ENCODE results near the gene C19orf67. TPM values are rescaled to one million over a fixed set of nuclear protein-coding genes. Genes with fewer than 3 reads are reported as not detected.
A peak's percentile ranks its signal among the peaks of the same experiment; 100 is the strongest.
"Not testable (repeated sequence)": the region's sequence is repeated elsewhere in the genome, so short reads cannot be mapped to it uniquely, and the experiment has no call there.

The C19orf67 gene
- total RNA-seq, 1 experiment from 2014 or later, result not detected

DNA sequence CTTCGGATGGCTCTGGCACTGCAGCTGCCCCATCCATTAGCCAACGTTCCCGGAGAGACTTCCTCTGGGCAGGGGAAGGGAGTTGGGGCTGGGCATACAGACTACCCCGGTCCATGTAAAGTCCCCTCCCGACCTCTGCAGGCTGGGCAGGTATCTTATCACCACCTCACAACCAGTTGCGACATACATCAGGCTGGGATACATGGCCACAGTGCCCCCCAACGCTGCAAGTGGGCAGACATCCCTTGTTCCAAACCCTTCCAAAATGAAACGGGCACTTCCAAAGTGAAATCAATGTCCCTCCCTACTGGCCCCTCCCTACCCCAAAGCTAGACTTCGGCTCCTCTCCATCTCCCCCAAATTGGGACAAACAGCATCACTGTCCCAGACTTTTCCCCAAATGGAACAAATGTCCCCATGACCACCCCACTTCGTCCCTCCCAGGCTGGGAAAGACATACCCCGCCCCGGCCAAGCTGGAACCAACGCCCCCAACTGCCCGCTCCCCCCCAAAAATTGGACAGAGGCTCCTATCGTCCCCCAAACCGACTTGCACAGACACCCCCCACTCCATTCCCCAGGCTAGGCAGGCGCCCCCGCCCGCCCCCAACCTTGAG lies 28.7 kb downstream of the C19orf67 start:
- no peak for DNase-seq (ENCODE audit: low read depth)

DNA sequence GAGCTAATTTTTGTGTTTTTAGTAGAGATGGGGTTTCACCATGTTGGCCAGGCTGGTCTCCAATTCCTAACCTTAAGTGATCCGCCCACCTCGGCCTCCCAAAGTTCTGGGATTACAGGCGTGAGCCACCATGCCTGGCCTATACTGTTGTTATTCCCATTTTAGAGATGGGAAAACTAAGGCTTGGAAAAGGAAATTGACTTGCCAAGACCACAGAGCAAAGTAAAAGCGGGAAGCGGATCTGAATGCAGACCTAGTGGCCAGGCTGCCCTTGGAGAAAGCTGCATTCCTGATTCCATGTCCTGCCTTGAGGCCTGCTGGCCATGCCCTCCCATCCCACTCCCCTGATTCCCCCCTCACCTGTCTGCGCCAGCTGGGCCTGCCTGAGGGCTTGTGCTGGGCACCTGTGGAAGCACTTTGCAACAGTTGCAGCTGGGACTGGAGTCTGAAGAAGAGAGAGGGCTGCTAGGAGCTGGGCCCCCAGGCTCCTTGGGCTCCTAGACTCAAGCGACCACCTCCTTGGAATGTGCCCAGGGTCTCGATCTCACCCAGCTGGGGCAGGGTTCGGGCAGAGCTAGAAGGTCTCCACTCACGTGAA lies 29.4 kb downstream of the C19orf67 start:
- no peak for DNase-seq (ENCODE audit: low read depth)

DNA sequence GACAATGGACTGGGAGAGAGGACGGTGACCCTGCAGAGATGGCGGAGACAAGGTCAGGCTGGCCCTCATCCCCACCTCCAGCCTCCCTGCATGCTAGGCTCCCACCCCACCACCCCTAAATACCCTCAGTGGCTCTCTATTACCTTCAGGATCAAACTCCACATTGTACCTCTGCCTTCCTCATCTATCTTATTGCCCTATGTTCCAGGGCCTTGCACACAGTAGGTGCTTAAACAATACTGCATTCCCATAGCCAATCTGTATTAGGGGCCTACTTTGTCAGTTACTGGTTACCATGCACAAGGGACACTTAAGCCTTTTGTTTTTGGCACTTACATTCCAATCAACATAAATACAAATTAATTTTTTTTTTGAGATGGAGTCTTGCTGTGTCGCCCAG lies 30.2 kb downstream of the C19orf67 start:
- no peak for DNase-seq (ENCODE audit: low read depth)

DNA sequence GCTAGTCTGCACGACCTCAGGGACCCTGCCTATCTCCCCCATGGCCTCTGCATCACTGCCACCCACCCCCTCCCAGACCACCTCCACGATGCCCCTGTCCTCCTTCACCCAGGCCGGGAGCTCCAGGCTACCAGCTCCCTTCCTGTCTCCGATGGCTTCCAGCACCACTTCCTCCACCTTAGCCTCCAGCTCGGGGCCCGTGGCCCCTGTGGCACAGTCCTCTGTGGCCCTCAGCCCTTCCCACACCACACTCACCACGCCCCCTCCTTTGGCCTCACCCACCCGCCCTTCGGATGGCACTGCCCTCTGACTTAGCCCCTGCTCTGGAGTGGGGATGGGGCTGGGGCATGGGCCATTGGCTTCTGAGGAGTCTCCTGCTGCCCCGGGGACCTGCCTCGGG lies 30.9 kb downstream of the C19orf67 start:
- no peak for DNase-seq (ENCODE audit: low read depth)

DNA sequence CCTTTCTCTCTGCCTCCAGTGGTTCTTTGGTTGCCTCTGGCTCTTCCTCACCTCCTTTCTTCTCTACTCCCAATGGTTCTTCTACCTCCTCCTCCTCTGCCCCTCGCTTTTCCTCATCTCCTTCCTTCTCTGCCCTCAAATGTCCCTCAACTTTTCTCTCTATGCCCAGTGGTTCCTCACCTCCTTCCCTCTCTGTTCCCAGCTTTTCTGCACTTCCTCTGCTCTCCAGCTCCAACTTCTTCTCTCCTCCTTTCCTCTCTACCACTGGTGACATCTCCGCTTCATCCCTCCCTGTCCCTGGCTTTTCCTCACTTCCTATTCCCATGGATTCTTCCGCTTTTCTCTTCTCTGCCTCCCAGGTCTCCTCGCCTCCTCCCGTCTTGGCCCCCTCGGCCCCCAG lies 31.5 kb downstream of the C19orf67 start:
- no peak for DNase-seq (ENCODE audit: low read depth)

DNA sequence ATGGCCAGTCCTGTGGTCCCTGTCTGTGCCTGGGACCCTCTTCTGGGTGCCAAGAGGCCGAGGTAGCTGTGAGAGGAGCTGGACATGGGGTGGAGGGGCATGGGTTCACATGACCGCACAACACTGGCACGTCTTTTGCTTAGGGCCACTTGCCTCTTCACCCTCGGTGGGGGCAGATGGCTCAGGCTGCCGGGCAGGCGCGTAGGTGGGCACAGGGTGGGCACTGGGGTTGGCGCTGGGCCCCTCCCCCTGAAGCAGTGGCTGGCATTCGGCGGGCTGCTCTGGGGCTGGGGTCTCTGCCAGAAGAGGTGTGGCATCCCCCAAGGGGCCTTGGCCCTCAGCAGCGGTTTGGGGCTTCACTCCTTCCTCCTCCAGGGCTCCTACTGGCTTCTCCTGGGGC lies 32.1 kb downstream of the C19orf67 start:
- DNase-seq (ENCODE audit: low read depth), result no peak

DNA sequence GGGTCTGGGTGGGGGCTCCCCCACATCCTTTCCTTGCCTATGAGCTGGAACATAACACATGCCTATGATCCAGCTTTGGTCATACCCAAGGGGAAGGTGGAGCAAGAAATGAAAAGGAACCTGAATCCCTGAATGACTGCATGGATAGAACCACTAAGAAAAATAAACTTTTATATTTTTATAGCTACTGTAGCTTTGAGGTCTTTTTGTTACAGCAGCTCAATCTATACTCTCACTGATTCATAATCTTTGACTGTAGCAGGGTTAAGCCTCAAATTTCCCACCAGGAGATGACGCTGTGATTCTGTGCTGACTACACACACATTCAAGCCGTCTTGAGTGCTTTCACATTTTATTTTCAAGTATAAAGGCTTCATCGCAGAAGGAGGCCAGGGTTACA lies 32.6 kb downstream of the C19orf67 start:
- no peak for DNase-seq (ENCODE audit: low read depth)

DNA sequence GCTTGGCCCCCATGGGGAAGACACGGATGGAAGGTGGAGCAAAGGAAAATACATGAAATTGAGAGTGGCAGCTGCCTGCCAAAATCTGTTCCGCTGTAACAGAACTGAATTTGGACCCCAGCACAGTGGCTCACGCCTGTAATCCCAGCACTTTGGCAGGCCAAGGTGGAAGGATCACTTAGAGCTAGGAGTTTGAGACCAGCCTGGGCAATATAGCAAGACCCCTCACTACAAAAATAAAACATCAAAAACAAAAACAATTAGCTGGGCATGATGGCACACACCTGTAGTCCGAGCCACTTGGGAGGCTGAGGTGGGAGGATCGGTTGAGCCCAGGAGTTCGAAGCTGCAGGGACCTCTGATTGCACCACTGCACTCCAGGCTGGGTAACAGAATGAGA lies 33.1 kb downstream of the C19orf67 start:
- no peak for DNase-seq (ENCODE audit: low read depth)

DNA sequence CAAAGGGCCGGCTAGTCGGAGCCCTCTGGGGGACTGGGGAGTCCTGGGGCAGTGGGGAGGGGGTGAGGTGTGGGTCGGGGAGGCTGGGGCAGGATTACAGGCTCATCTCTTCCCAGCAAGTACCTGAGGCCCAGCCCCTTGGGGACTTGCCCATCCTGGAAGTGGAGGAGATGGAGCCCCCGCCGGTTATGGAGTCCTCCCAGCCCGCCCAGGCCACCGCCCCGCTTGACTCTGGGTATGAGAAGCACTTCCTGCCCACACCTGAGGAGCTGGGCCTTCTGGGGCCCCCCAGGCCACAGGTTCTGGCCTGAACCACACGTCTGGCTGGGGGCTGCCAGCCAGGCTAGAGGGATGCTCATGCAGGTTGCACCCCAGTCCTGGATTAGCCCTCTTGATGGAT lies 33.6 kb downstream of the C19orf67 start:
- DNase-seq (ENCODE audit: low read depth), result no peak

DNA sequence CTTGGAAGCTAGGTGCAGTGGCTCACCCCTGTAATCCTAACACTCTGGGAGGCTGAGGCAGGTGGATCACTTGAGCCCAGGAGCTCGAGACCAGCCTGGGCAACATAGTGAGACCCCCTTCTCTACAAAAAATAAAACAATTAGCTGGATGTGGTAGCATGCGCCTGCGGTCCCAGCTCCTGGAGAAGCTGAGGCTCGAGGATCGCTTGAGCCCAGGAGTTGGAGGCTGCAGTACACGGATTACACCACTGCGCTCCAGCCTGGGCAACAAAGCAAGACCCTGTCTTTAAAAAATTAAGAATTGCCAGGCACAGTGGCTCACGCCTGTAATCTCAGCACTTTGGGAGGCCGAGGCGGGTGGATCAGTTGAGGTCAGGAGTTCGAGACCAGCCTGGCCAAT lies 34.6 kb downstream of the C19orf67 start:
- not testable (repeated sequence) for DNase-seq (ENCODE audit: low read depth)

DNA sequence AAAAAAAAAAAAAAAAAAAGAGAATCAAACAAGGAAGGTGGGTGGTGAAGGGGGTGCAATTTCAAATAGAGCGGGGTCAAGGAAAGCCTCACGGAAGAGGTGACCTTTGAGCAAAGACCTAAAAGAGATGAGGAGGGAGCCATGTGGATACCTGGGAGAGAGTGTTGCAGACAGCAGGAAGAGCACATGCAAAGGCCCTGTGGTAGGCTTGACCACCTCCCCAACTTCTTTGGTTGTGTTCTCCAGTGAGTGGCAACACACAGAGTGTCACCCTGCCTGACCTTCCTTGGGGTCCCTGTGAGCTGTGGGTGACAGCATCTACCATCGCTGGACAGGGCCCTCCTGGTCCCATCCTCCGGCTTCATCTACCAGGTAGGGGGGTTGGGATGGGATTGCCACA lies 35.1 kb downstream of the C19orf67 start:
- no peak for DNase-seq (ENCODE audit: low read depth)

DNA sequence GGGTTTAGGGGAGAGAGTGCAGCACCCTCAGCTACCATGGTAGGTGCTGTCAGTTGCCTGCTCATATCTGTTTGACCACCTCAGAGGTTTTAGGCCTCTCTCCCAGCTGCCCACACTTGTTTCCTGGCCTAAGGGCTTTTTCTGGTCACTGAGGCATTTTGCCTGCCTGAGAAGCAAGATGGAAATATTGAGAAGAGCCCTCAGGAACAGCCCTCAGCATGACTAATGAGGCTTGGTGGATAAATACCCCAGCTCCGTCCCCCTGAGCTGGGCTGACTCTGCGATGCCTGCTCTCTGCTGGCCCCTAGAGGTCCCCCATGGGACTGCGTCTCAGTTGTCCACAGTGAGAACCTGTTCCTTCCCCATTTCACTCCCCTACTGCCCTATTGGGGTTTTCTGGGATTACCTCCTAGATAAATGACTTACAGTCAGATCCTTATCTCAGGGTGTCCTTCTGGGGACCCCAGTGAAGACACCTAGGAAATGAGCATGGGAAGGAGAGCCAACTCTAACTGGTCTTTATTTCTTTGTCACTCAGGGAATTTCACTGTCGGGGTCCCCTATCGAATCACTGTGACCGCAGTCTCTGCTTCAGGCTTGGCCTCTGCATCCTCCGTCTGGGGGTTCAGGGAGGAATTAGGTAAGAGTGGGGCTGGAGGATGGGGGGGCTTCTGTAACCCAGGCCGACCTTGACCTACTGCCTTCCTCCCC lies 37.0 kb downstream of the C19orf67 start:
- DNase-seq (ENCODE audit: low read depth), result no peak

DNA sequence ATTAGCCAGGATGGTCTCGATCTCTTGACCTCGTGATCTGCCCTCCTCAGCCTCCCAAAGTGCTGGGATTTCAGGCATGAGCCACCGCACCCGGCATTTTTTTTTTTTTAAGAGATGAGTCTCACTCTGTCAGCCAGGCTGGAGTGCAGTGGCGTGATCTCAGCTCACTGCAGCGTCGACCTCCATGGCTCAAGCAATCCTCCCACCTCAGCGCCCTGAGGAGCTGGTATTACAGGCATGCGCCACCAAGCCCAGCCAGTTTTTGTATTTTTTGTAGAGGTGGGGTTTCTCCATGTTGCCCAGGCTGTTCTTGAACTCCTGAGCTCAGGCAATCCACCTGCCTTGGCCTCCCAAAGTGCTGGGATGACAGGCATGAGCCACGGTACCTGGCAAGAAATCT lies 37.7 kb downstream of the C19orf67 start:
- DNase-seq (ENCODE audit: low read depth), result not testable (repeated sequence)

DNA sequence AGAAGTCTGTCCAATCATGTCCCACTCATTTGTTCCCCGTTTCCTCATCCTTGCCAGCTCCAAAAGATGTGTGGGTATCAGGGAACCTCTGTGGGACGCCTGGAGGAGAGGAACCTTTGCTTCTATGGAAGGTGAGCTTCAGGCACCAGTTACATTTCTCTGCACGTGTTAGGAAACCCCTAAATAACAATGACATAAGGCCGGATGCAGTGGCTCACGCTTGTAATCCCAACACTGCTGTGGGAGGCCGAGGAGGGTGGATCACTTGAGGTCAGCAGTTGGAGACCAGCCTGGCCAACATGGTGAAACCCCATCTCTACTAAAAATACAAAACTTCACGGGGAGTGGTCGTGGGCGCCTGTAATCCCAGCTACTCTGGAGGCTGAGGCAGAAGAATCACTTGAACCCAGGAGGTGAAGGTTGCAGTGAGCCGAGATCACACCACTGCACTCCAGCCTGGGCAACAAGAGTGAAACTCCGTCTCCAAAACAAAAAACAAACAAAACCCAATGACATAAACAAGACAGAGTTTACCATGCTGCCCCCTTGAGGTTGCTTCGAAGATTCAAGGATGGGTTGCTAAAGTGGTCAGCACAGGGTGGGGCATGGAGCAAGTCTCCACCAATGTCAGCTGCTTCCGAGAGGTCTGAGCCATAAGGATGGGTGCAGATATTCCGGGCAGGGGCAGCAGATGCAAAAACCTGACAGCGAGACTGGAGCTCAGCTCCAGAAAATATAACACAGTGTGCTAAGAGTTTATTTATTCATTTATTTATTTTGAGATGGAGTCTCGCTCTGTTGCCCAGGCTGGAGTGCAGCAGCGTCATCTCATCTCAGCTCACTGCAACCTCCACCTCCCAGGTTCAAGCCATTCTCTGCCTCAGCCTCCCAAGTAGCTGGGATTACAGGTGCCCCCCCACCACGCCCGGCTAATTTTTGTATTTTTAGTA lies 42.6 kb downstream of the C19orf67 start:
- DNase-seq (ENCODE audit: low read depth), result peak; percentile 83

DNA sequence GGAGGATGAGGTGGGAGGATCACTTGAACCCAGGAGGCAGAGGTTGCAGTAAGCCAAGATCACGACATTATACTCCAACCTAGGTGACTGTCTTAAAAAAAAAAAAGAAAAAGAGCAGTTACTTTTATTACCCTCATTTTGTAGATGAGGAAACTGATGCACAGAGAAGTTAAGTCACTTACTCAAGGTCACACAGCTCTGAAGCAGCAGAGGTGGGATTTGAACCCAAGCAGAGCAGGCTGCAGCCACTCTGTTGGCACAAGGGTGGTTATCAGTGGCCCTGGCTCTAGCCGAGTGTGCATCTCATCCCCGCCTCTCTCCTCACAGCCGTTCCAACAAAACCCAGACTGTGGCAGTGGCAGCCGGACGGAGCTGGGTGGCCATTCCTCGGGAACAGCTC lies 46.4 kb downstream of the C19orf67 start:
- DNase-seq (ENCODE audit: low read depth), result no peak

DNA sequence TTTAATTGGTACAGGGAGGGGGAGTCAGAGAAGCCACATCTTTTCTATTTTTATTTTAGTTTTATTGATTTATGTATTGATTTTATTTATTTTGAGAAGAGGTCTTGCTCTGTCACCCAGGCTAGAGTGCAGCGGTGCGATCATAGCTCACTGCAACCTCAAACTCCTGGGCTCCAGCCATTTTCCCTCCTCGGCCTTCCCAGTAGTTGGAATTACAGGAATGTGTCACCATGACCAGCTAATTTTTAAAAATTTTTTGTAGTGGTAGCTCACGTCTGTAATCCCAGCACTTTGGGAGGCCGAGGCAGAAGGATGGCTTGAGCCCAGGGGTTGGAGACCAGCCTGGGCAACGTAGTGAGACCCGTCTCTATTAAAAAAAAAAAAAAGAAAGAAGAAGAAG lies 49.9 kb downstream of the C19orf67 start:
- no peak for DNase-seq (ENCODE audit: low read depth)

DNA sequence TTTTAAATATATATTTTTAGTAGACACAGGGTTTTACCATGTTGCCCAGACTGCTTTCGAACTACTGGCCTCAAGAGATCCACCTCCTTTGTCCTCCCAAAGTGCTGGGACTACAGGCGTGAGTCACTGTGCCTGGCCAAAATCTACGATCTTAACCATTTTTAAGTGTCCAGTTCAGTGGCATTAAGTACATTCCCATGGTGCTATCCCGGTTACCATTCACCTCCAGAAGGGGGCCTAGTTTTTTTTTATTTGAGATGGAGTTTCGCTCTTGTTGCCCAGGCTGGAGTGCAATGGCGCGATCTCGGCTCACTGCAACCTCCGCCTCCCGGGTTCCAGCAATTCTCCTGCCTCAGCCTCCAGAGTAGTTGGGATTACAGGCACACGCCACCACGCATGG lies 50.4 kb downstream of the C19orf67 start:
- not testable (repeated sequence) for DNase-seq (ENCODE audit: low read depth)

DNA sequence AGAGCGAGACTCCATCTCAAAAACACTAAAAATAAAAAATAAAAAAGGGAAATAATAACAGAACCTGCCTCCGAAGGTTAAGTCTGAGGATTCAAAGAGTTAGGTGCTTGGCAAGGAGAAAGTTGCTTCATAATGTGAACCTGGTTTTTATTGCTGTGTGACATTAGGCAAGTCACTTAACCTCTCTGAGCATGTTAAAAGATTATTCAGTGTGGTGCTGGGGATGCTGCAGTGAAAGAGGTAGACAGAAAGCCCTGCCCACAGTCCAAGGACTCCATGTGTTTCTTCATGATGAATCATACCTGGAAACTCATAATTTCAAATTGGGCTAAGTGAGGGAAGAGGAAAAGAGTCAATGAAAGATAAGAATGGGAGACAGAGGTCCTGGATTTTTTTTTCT lies 51.6 kb downstream of the C19orf67 start:
- DNase-seq (ENCODE audit: low read depth), result no peak

DNA sequence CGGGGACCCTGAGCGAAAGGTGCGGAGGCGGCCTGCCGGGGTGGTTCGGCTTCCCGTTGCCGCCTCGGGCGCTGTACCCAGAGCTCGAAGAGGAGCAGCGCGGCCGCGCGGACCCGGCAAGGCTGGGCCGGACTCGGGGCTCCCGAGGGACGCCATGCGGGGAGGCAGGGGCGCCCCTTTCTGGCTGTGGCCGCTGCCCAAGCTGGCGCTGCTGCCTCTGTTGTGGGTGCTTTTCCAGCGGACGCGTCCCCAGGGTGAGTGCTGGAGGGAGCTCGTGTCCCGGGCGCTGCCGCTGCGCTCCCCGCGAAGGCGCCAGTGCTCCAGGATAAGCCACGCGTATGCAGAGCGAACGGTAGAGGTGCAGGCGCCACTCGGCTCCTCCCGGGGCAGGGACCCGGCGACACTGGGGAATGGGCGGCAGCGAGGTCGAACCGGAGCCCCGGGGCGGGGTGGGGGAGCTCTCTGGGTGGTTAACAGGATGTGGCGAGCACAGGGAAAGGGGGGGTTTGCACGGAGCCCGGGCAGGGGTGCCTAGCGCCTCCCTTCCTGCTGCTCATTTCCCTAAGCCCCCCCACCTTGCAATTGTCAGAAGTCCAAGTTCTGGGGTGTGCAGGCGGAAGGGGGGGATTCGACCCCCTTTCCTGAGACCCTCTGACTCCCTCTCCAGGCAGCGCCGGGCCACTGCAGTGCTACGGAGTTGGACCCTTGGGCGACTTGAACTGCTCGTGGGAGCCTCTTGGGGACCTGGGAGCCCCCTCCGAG lies 53.7 kb downstream of the C19orf67 start, which contains the start of gene IL27RA:
Gene IL27RA (plus strand): TSS at position 44 of the 762 bp plus-strand sequence. CDS start 111 bp downstream, at position 155.
- peak; percentile 28 for DNase-seq (ENCODE audit: low read depth)

Measured in LHCN-M2 (cell line).